HepG2 (cell line): ENCODE data around the gene SMG7. TPM values are rescaled to one million over a fixed set of nuclear protein-coding genes. Genes with fewer than 3 reads are reported as not detected.

Source experiments
- HOXA5 ChIP-seq: sonication (generic); formaldehyde crosslinking; IDR thresholded peaks from 2 replicates; pipeline ENCODE4 v1.4.0; 2020; ENCODE audit warnings: missing genetic modification reagents
- MIER2 ChIP-seq: IDR thresholded peaks from 2 replicates; pipeline ENCODE4 v1.6.1; 2016; ENCODE audit warnings: missing biosample characterization, missing genetic modification reagents
- MXD4 ChIP-seq: IDR thresholded peaks from 2 replicates; pipeline ENCODE4 v1.6.1; 2016; ENCODE audit warnings: mild to moderate bottlenecking, missing biosample characterization, missing genetic modification reagents
- NFATC3 ChIP-seq: sonication (generic); formaldehyde crosslinking; IDR thresholded peaks from 2 replicates; pipeline ENCODE4 v1.5.1; 2020; ENCODE audit warnings: mild to moderate bottlenecking, missing genetic modification reagents
- PHF8 ChIP-seq: sonication (generic); formaldehyde crosslinking; IDR thresholded peaks from 2 replicates; pipeline ENCODE4 v1.5.0; 2020; ENCODE audit warnings: missing genetic modification reagents
- POLR2AphosphoS2 ChIP-seq: IDR thresholded peaks from 2 replicates; pipeline ENCODE4 v1.6.1; 2011; ENCODE audit warnings: low read depth, low read length, improper control_type of control experiment
- SRF ChIP-seq: IDR thresholded peaks from 2 replicates; pipeline ENCODE4 v1.6.1; 2011; ENCODE audit warnings: mild to moderate bottlenecking, low read depth, low read length, moderate library complexity
- TBP ChIP-seq: sonication (generic); formaldehyde crosslinking; IDR thresholded peaks from 2 replicates; pipeline ENCODE4 v1.5.0; 2020; ENCODE audit warnings: missing genetic modification reagents
- ZNF207 ChIP-seq: fragments of 450-650 bp; IDR thresholded peaks from 2 replicates; pipeline ENCODE4 v1.6.1; 2016; ENCODE audit warnings: antibody characterized with exemption, borderline replicate concordance
- ZNF292 ChIP-seq: sonication (generic); formaldehyde crosslinking; IDR thresholded peaks from 2 replicates; pipeline ENCODE4 v1.8.1; 2022; ENCODE audit warnings: mild to moderate bottlenecking, low read depth, missing genetic modification reagents, borderline replicate concordance
- ZNF326 ChIP-seq: sonication (generic); formaldehyde crosslinking; IDR thresholded peaks from 2 replicates; pipeline ENCODE4 v1.4.0; 2020; ENCODE audit warnings: missing genetic modification reagents, borderline replicate concordance
- ZNF549 ChIP-seq: sonication (generic); formaldehyde crosslinking; IDR thresholded peaks from 2 replicates; pipeline ENCODE4 v1.5.0; 2020; ENCODE audit warnings: missing genetic modification reagents
- ZNF746 ChIP-seq: sonication (generic); formaldehyde crosslinking; IDR thresholded peaks from 2 replicates; pipeline ENCODE4 v1.8.0; 2022; ENCODE audit warnings: mild to moderate bottlenecking, missing genetic modification reagents
- ZSCAN21 ChIP-seq: sonication (generic); formaldehyde crosslinking; IDR thresholded peaks from 2 replicates; pipeline ENCODE4 v1.8.0; 2022; ENCODE audit warnings: mild to moderate bottlenecking, missing genetic modification reagents, moderate library complexity, borderline replicate concordance
- polyA plus RNA-seq, 8 experiments: library from polyadenylated mRNA; depleted of rRNA in 3 of 8; stranded (reverse) in 7 of 8; unstranded in 1 of 8; fragments of >200 nt; fragmentation: Illumina TruSeq in 4 of 8; extraction: Trizol in 4 of 8; gene quantifications; 2 replicates each; pipeline versions ENCODE4 v1.2.1 to v1.2.3, GENCODE V29; 2011 to 2016; ENCODE audit warnings: low read depth in 4 of 8, missing spikeins in 1 of 8, mixed read lengths in 1 of 8; ENCODE audit not compliant: insufficient read depth in 1 of 8
- total RNA-seq, 5 experiments: library from RNA; depleted of rRNA; stranded (reverse); fragments of >200 nt; fragmentation: Illumina TruSeq; extraction: Trizol; gene quantifications; 2 replicates each; pipeline ENCODE4 v1.2.3, GENCODE V29; 2016; ENCODE audit warnings: low read depth in 1 of 5
- TF ChIP-seq, protein P1 (sequence below): sonication (generic); formaldehyde crosslinking; IDR thresholded peaks from 2 replicates; pipeline ENCODE4 v1.9.0; 2022; ENCODE audit warnings: missing genetic modification reagents, mild to moderate bottlenecking, borderline replicate concordance
- TF ChIP-seq, protein P2 (sequence below): IDR thresholded peaks from 2 replicates; pipeline ENCODE4 v1.6.1; 2016; ENCODE audit warnings: low read depth, control low read depth
- TF ChIP-seq, protein P3 (sequence below): sonication (generic); formaldehyde crosslinking; IDR thresholded peaks from 2 replicates; pipeline ENCODE4 v1.4.0; 2020; ENCODE audit warnings: missing genetic modification reagents
- TF ChIP-seq, protein P4 (sequence below): sonication (generic); formaldehyde crosslinking; IDR thresholded peaks from 2 replicates; pipeline ENCODE4 v1.4.0; 2020; ENCODE audit warnings: missing genetic modification reagents
- TF ChIP-seq, protein P5 (sequence below): IDR thresholded peaks from 2 replicates; pipeline ENCODE4 v1.6.1; 2016; ENCODE audit warnings: missing biosample characterization, missing genetic modification reagents, low read depth
- TF ChIP-seq, protein P6 (sequence below): sonication (generic); formaldehyde crosslinking; IDR thresholded peaks from 2 replicates; pipeline ENCODE4 v1.4.0; 2020; ENCODE audit warnings: missing genetic modification reagents

SMG7 gene
- total and polyA plus RNA-seq, 2 of the 13 experiments (the other 11 are each of a cell fraction or from before 2014, with no cell fraction given), result 14.9 to 27.9 TPM

DNA sequence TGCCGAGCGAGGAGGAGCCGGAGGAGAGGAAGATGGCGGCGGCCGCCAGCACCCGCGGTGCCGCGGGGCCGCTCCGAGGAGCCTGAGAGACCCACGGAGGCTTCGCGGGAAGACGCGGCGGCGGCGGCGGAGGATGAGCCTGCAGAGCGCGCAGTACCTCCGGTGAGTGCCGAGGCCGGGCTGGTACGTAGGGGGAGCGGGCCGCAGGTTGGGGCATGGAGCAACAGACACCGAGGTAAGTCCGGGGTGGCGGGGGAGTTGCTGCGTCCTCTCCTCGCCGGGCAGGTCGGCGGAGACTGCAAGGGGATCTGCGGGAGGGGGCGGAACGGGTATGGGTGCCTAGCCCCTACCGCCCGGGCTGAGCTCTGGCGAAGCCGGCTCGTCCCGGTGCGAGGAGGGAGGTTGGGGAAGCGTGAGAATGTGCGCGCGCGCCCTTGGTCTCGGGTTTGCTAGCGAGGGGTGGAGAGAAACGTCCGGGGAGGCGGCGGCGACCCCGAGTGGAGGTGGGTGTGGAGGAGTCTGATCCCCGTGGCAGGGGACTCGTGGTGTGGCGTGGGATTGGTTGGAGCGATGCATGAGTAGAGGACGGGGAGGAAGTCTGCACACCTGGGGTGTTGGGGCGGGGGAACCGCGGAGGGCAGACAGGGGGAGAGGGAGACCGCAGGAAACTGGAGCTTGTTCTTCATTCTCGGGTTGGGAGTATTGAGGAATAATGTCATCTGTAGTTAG lies at the start of gene SMG7 (continued):
- no peak for TF ChIP-seq ZNF326
- no peak for TF ChIP-seq POLR2AphosphoS2
- TF ChIP-seq MXD4 (CRISPR knock-in tag), result no peak
- TF ChIP-seq MIER2, result no peak
- TF ChIP-seq, protein P1, sequence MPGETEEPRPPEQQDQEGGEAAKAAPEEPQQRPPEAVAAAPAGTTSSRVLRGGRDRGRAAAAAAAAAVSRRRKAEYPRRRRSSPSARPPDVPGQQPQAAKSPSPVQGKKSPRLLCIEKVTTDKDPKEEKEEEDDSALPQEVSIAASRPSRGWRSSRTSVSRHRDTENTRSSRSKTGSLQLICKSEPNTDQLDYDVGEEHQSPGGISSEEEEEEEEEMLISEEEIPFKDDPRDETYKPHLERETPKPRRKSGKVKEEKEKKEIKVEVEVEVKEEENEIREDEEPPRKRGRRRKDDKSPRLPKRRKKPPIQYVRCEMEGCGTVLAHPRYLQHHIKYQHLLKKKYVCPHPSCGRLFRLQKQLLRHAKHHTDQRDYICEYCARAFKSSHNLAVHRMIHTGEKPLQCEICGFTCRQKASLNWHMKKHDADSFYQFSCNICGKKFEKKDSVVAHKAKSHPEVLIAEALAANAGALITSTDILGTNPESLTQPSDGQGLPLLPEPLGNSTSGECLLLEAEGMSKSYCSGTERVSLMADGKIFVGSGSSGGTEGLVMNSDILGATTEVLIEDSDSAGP (CRISPR knock-in tag), result 0 out of 2 replicates have a peak, but pooled peaks have one; percentile 35
- peak; percentile 68; the same call in 1 of the 2 replicates for TF ChIP-seq ZNF746 (CRISPR knock-in tag)
- TF ChIP-seq TBP (CRISPR knock-in tag), result no peak
- TF ChIP-seq, protein P2, sequence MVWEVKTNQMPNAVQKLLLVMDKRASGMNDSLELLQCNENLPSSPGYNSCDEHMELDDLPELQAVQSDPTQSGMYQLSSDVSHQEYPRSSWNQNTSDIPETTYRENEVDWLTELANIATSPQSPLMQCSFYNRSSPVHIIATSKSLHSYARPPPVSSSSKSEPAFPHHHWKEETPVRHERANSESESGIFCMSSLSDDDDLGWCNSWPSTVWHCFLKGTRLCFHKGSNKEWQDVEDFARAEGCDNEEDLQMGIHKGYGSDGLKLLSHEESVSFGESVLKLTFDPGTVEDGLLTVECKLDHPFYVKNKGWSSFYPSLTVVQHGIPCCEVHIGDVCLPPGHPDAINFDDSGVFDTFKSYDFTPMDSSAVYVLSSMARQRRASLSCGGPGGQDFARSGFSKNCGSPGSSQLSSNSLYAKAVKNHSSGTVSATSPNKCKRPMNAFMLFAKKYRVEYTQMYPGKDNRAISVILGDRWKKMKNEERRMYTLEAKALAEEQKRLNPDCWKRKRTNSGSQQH (CRISPR knock-in tag), result no peak
- peak; percentile 85 for TF ChIP-seq PHF8 (CRISPR knock-in tag)
- TF ChIP-seq, protein P3, sequence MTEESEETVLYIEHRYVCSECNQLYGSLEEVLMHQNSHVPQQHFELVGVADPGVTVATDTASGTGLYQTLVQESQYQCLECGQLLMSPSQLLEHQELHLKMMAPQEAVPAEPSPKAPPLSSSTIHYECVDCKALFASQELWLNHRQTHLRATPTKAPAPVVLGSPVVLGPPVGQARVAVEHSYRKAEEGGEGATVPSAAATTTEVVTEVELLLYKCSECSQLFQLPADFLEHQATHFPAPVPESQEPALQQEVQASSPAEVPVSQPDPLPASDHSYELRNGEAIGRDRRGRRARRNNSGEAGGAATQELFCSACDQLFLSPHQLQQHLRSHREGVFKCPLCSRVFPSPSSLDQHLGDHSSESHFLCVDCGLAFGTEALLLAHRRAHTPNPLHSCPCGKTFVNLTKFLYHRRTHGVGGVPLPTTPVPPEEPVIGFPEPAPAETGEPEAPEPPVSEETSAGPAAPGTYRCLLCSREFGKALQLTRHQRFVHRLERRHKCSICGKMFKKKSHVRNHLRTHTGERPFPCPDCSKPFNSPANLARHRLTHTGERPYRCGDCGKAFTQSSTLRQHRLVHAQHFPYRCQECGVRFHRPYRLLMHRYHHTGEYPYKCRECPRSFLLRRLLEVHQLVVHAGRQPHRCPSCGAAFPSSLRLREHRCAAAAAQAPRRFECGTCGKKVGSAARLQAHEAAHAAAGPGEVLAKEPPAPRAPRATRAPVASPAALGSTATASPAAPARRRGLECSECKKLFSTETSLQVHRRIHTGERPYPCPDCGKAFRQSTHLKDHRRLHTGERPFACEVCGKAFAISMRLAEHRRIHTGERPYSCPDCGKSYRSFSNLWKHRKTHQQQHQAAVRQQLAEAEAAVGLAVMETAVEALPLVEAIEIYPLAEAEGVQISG (CRISPR knock-in tag), result no peak
- TF ChIP-seq, protein P4, sequence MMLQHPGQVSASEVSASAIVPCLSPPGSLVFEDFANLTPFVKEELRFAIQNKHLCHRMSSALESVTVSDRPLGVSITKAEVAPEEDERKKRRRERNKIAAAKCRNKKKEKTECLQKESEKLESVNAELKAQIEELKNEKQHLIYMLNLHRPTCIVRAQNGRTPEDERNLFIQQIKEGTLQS (CRISPR knock-in tag), result no peak
- TF ChIP-seq ZNF549 (CRISPR knock-in tag), result no peak
- 0 out of 2 replicates have a peak, but pooled peaks have one; percentile 17 for TF ChIP-seq NFATC3 (CRISPR knock-in tag)
- no peak for TF ChIP-seq ZNF292 (CRISPR knock-in tag)
- TF ChIP-seq SRF, result no peak
- TF ChIP-seq HOXA5 (CRISPR knock-in tag), result no peak
- TF ChIP-seq ZSCAN21 (CRISPR knock-in tag), result peak; percentile 37; the same call in 1 of the 2 replicates
- TF ChIP-seq, protein P5, sequence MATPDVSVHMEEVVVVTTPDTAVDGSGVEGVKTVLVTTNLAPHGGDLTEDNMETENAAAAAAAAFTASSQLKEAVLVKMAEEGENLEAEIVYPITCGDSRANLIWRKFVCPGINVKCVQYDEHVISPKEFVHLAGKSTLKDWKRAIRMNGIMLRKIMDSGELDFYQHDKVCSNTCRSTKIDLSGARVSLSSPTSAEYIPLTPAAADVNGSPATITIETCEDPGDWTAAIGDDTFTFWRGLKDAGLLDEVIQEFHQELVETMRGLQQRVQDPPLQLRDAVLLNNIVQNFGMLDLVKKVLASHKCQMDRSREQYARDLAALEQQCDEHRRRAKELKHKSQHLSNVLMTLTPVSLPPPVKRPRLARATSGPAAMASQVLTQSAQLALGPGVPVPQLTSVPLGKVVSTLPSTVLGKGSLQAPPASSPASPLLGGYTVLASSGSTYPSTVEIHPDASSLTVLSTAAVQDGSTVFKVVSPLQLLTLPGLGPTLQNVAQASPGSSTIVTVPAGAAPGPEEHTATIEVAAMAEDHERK (CRISPR knock-in tag), result no peak
- TF ChIP-seq ZNF207, result no peak
- TF ChIP-seq, protein P6, sequence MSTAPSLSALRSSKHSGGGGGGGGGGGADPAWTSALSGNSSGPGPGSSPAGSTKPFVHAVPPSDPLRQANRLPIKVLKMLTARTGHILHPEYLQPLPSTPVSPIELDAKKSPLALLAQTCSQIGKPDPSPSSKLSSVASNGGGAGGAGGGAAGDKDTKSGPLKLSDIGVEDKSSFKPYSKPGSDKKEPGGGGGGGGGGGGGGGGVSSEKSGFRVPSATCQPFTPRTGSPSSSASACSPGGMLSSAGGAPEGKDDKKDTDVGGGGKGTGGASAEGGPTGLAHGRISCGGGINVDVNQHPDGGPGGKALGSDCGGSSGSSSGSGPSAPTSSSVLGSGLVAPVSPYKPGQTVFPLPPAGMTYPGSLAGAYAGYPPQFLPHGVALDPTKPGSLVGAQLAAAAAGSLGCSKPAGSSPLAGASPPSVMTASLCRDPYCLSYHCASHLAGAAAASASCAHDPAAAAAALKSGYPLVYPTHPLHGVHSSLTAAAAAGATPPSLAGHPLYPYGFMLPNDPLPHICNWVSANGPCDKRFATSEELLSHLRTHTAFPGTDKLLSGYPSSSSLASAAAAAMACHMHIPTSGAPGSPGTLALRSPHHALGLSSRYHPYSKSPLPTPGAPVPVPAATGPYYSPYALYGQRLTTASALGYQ, result no peak
